ENCODE measurements around the gene ADGRB2.

Gene ADGRB2

DNA sequence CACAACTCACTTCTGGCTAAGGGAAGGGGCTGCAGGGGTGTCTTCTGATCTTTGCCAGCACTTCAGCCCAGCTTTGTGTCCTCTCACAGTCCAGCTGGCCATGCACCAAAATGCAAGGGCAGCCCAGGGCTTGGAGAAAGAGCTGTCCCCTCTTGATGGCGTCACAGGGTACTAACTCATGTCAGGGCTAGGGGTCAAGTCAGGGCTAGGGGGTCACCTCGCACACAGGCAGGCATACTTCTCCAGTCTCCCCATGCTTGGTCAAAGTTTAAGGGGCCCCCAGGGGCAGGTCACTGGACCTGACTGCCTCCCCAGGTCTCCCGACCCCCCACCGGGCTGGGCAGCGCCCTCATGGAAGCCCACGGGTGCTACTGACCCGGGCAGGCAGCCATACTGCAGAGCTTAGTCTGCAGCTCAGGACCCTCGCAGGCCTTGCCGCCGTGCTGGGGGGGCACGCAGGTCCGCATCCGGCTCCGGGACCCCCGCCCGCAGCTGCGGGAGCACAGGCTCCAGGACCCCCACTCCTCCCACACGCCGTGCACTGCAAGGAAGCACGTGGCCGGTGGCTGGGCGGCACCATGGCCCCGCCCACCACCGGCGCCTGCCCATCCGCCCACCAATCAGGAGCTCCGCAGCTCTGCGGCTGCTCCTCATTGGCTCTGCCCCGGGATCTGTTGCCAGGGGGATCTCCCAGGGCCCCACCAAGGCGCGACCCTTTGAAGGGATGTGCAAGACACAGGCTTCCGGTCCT is 21.5 kb downstream of the ADGRB2 start:
- peaks cover 26 to 31% of the 10 kb centered on the region in 2 donors for H3K4me1 ChIP-seq (ENCODE audit: control insufficient read depth in 1 of 2, insufficient read depth in 2 of 2, low read length in 2 of 2)
- no peaks in the 10 kb centered on the region for H3K36me3 ChIP-seq (ENCODE audit: control insufficient read depth in 1 of 2, insufficient read depth in 2 of 2, low read length in 2 of 2)
- no peaks in the 10 kb centered on the region for H3K9me3 ChIP-seq (ENCODE audit: control insufficient read depth in 1 of 2, low read length in 2 of 2)
- H3K27me3 ChIP-seq (ENCODE audit: control insufficient read depth in 1 of 2, insufficient read depth in 2 of 2, low read length in 2 of 2): no peaks in the 10 kb centered on the region
- no peak overlapping the region for H3K4me3 ChIP-seq (ENCODE audit: low read depth in 1 of 2, low read length in 2 of 2)
- H3K27ac ChIP-seq (ENCODE audit: low read depth, low read length): no peak overlapping the region
- no peak overlapping the region for H3K9ac ChIP-seq (ENCODE audit: low read depth in 1 of 2, low read length in 2 of 2)

DNA sequence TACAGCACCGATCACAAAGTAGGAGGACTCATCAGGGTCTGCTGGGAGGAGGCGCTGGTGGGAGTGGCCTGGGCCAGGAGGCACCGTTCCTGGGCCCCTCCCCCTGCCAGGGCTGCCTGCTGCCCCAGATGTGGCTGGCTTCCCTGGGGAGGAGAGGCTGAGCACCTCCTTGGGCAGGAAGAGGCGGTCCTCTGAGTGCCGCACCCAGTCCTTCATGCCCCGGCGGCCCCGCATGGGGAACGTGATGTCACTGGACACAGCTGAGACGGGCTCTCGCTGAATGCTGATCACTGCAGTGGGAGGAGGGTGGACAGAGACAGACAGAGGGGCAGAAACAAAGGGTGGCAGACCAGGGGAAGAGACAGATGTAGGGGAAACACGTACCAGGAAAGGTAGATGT is 24.8 kb downstream of the ADGRB2 start:
- Histone ChIP-seq H3K9ac (ENCODE audit: low read depth in 1 of 2, low read length in 2 of 2) (no peak overlapping the region), H3K27ac (ENCODE audit: low read depth, low read length) (no peak overlapping the region), H3K4me1 (ENCODE audit: control insufficient read depth in 1 of 2, insufficient read depth in 2 of 2, low read length in 2 of 2) (peaks cover 16 to 20% of the 10 kb centered on the region in 2 donors)

DNA sequence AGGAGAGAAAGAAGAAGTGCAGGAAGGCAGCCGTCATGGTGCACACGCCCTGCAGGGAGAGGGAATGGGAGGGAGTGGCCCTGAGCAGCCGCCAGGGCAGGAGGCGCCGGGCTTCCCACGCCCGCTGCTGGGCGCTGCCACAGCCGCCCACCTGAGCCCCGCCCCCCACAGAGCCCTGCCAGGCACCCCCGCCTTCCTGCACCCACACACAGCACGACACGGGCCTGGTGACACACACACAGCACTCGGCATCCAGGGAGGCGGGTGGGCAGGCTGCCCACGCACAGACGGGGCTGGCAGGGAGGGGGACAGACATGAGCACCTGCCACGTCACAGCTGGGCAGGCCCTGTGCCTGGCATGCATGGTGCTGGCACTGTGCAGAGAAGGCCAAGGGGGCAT is 27.5 kb downstream of the ADGRB2 start:
- Histone ChIP-seq H3K36me3 (ENCODE audit: control insufficient read depth in 1 of 2, insufficient read depth in 2 of 2, low read length in 2 of 2) (no peaks in the 10 kb centered on the region), H3K4me1 (ENCODE audit: control insufficient read depth in 1 of 2, insufficient read depth in 2 of 2, low read length in 2 of 2) (peaks cover 7 to 12% of the 10 kb centered on the region in 2 donors), H3K4me3 (ENCODE audit: low read depth in 1 of 2, low read length in 2 of 2) (no peak overlapping the region), H3K27ac (ENCODE audit: low read depth, low read length) (no peak overlapping the region), H3K27me3 (ENCODE audit: control insufficient read depth in 1 of 2, insufficient read depth in 2 of 2, low read length in 2 of 2) (no peaks in the 10 kb centered on the region), H3K9ac (ENCODE audit: low read depth in 1 of 2, low read length in 2 of 2) (no peak overlapping the region), H3K9me3 (ENCODE audit: control insufficient read depth in 1 of 2, low read length in 2 of 2) (no peaks in the 10 kb centered on the region)

More for the DNA sequence above, 24.8 kb downstream of the ADGRB2 start:
- no peak overlapping the region for H3K4me3 ChIP-seq (ENCODE audit: low read depth in 1 of 2, low read length in 2 of 2)
- no peaks in the 10 kb centered on the region for H3K9me3 ChIP-seq (ENCODE audit: control insufficient read depth in 1 of 2, low read length in 2 of 2)
- no peaks in the 10 kb centered on the region for H3K36me3 ChIP-seq (ENCODE audit: control insufficient read depth in 1 of 2, insufficient read depth in 2 of 2, low read length in 2 of 2)
- H3K27me3 ChIP-seq (ENCODE audit: control insufficient read depth in 1 of 2, insufficient read depth in 2 of 2, low read length in 2 of 2): no peaks in the 10 kb centered on the region

DNA sequence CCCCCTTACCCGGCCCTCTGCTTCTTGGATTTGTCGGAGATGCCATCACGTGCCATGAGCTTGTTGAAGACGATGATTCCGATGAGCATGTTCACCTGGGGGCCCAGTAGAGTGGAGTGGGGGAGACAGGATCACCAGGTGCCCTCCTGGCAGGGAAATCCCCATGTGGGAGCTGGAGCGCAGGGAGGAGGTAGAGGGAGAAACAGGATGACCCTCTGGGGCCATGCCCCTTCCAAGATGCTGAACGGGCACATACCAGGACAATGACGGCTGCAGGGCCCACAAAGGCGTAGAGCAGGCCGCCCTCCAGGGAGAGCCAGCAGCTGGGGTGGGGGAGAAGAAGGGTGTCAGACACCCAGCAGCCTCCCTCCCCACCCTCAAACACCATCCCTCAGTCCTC is 28.6 kb downstream of the ADGRB2 start:
- Histone ChIP-seq H3K4me1 (ENCODE audit: control insufficient read depth in 1 of 2, insufficient read depth in 2 of 2, low read length in 2 of 2) (peaks cover 7 to 12% of the 10 kb centered on the region in 2 donors), H3K9ac (ENCODE audit: low read depth in 1 of 2, low read length in 2 of 2) (no peak overlapping the region), H3K4me3 (ENCODE audit: low read depth in 1 of 2, low read length in 2 of 2) (no peak overlapping the region), H3K36me3 (ENCODE audit: control insufficient read depth in 1 of 2, insufficient read depth in 2 of 2, low read length in 2 of 2) (no peaks in the 10 kb centered on the region), H3K27me3 (ENCODE audit: control insufficient read depth in 1 of 2, insufficient read depth in 2 of 2, low read length in 2 of 2) (no peaks in the 10 kb centered on the region), H3K9me3 (ENCODE audit: control insufficient read depth in 1 of 2, low read length in 2 of 2) (no peaks in the 10 kb centered on the region), H3K27ac (ENCODE audit: low read depth, low read length) (no peak overlapping the region)

DNA sequence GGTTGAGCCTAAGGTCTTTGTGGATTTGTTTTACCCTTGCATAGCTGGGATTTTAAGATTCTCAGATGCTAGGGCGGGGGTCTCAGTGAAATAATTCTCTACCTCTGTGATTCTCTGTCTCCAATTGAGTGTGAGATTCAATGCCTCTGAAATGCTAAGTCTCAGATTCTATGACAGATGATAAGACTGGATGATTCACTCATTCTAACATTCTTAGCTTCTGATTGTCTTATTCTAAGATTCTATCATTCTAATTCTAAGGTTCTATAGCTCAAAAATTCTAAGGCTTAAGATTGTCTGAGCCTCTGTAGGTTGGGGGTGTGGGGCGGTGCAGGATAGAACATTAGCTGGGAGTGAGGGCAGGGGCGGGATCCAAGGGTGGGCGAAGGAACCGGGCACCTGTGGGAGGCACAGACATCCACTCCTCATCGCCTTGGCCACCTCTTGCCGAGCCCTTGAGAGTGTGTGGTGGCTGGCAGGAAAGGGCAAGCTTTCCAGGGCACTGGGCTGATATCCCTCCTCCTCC is 29.5 kb downstream of the ADGRB2 start:
- H3K4me3 ChIP-seq (ENCODE audit: low read depth in 1 of 2, low read length in 2 of 2): no peak overlapping the region
- no peak overlapping the region for H3K9ac ChIP-seq (ENCODE audit: low read depth in 1 of 2, low read length in 2 of 2)
- peaks cover 7 to 12% of the 10 kb centered on the region in 2 donors for H3K4me1 ChIP-seq (ENCODE audit: control insufficient read depth in 1 of 2, insufficient read depth in 2 of 2, low read length in 2 of 2)
- no peak overlapping the region for H3K27ac ChIP-seq (ENCODE audit: low read depth, low read length)
- H3K36me3 ChIP-seq (ENCODE audit: control insufficient read depth in 1 of 2, insufficient read depth in 2 of 2, low read length in 2 of 2): no peaks in the 10 kb centered on the region
- no peaks in the 10 kb centered on the region for H3K27me3 ChIP-seq (ENCODE audit: control insufficient read depth in 1 of 2, insufficient read depth in 2 of 2, low read length in 2 of 2)
- no peaks in the 10 kb centered on the region for H3K9me3 ChIP-seq (ENCODE audit: control insufficient read depth in 1 of 2, low read length in 2 of 2)

DNA sequence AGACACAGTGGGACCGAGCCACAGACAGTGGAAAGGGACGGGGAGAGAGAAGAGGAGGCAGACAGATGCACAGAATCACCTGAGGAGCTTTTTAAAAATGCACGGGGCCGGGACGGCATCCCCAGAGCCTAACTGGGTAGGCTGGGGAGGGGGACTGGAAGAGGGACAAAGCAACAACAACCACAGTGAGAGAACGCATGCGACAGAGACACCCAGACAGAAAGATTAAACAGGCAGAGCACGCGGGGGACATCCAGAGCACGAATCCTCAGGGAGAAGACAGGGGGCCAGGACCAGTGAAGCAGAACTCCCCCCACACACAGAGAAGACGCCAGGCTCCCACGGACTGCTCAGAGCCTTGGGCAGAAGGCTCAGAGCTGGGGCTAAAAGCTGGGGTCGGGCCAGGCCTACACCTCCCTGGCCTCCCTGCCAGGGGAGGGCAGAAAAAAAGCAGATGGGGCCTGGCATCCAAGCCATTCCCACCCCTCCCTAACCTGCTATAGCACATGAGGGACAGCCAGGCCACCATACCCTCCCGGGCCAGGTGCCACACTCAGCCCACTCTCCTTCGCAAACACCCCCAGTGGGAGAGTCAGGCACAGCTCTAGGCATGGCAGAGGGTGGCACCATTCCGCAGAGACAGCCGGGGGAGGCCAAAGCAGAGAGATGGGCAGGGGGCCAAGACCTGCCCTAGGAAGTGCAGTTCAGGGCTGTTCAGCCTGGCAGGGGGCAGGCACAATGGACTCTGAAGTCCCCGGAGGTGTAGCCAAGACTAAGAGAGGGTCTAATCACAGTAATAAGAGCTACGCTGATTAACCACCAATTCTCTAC is 30.5 kb downstream of the ADGRB2 start:
- H3K9me3 ChIP-seq (ENCODE audit: control insufficient read depth in 1 of 2, low read length in 2 of 2): no peaks in the 10 kb centered on the region
- no peaks in the 10 kb centered on the region for H3K36me3 ChIP-seq (ENCODE audit: control insufficient read depth in 1 of 2, insufficient read depth in 2 of 2, low read length in 2 of 2)
- no peak overlapping the region for H3K27ac ChIP-seq (ENCODE audit: low read depth, low read length)
- H3K27me3 ChIP-seq (ENCODE audit: control insufficient read depth in 1 of 2, insufficient read depth in 2 of 2, low read length in 2 of 2): no peaks in the 10 kb centered on the region
- H3K4me1 ChIP-seq (ENCODE audit: control insufficient read depth in 1 of 2, insufficient read depth in 2 of 2, low read length in 2 of 2): peaks cover 7 to 12% of the 10 kb centered on the region in 2 donors
- no peak overlapping the region for H3K4me3 ChIP-seq (ENCODE audit: low read depth in 1 of 2, low read length in 2 of 2)
- H3K9ac ChIP-seq (ENCODE audit: low read depth in 1 of 2, low read length in 2 of 2): no peak overlapping the region

DNA sequence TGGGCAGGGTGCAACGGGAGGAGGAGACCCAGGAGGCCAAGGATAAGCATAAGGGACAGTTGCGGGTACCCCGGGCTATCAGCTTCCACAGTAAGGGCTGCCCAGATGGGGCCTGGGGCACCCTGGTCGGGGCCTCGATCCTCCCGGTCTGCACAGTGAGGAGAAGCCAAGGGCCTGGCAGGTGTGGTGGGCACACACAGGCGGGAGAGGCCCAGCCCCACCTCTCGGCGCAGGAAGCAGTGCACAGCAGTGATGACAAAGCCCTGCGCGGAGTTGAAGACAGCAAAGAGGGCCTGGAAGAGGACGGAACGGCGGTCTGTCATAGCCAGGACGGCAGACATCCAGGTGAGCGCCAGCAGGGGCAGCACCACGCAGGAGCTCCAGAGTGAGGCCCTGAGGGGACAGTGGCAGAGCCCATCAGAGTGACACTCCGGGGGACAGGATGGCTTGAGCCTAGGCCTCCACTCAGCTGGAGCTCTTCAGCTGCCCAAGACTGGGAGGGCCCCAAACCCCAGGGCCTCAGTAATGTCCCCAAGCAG is 31.3 kb downstream of the ADGRB2 start:
- Histone ChIP-seq H3K27ac (ENCODE audit: low read depth, low read length) (no peak overlapping the region), H3K4me3 (ENCODE audit: low read depth in 1 of 2, low read length in 2 of 2) (no peak overlapping the region), H3K4me1 (ENCODE audit: control insufficient read depth in 1 of 2, insufficient read depth in 2 of 2, low read length in 2 of 2) (peaks cover 7 to 12% of the 10 kb centered on the region in 2 donors), H3K36me3 (ENCODE audit: control insufficient read depth in 1 of 2, insufficient read depth in 2 of 2, low read length in 2 of 2) (no peaks in the 10 kb centered on the region), H3K9me3 (ENCODE audit: control insufficient read depth in 1 of 2, low read length in 2 of 2) (no peaks in the 10 kb centered on the region), H3K27me3 (ENCODE audit: control insufficient read depth in 1 of 2, insufficient read depth in 2 of 2, low read length in 2 of 2) (no peaks in the 10 kb centered on the region), H3K9ac (ENCODE audit: low read depth in 1 of 2, low read length in 2 of 2) (no peak overlapping the region)

DNA sequence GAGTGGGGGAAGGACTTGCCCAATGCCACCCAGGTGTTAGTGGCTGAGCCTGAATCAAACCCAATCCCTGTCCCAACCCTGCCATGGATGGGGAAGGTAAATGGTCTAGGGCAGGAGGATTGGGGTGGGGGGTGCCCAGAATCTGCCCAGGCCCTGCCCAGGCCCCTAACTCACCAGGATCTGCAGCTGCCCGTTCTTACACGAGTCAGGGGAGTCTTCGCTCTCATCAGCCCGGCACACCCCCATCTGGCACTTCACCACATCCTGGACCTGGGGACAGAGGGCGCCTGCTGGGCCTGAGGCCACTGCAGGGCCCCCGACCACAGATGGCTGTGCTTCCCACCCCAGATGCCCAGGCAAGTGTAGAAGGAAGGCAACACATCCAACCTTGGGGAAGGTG is 31.8 kb downstream of the ADGRB2 start:
- Histone ChIP-seq H3K4me3 (ENCODE audit: low read depth in 1 of 2, low read length in 2 of 2) (no peak overlapping the region), H3K36me3 (ENCODE audit: control insufficient read depth in 1 of 2, insufficient read depth in 2 of 2, low read length in 2 of 2) (no peaks in the 10 kb centered on the region), H3K27me3 (ENCODE audit: control insufficient read depth in 1 of 2, insufficient read depth in 2 of 2, low read length in 2 of 2) (no peaks in the 10 kb centered on the region), H3K9ac (ENCODE audit: low read depth in 1 of 2, low read length in 2 of 2) (no peak overlapping the region), H3K4me1 (ENCODE audit: control insufficient read depth in 1 of 2, insufficient read depth in 2 of 2, low read length in 2 of 2) (peaks cover 7 to 12% of the 10 kb centered on the region in 2 donors), H3K9me3 (ENCODE audit: control insufficient read depth in 1 of 2, low read length in 2 of 2) (no peaks in the 10 kb centered on the region), H3K27ac (ENCODE audit: low read depth, low read length) (no peak overlapping the region)

DNA sequence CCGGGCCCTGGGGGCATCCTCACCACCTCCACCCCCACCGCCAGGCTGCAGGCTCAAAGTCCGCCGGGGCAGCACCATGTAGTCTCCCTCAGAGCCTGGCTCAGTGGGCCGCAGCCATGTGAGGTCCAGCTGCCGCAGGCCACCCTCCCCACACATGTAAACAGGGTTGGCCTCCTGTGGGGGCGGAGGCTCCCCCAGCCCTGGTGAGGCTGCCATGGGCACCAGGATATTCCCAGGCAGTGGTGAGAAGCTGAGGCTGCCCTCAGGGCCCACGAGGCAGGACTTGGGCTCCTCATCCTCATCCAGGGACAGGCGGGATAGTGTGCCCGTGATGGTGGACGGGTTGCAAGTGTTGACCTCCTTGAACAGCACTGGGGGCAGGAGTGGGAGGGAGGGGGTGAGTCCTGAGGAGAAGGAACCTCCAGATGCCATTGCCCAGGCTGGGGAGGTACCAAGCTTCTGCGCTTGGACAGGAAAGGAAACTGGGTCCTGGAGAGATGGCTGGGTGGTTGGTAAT is 33.0 kb downstream of the ADGRB2 start:
- Histone ChIP-seq H3K36me3 (ENCODE audit: control insufficient read depth in 1 of 2, insufficient read depth in 2 of 2, low read length in 2 of 2) (no peaks in the 10 kb centered on the region), H3K4me3 (ENCODE audit: low read depth in 1 of 2, low read length in 2 of 2) (no peak overlapping the region), H3K4me1 (ENCODE audit: control insufficient read depth in 1 of 2, insufficient read depth in 2 of 2, low read length in 2 of 2) (peaks cover 2 to 3% of the 10 kb centered on the region in 2 donors), H3K27ac (ENCODE audit: low read depth, low read length) (no peak overlapping the region), H3K9ac (ENCODE audit: low read depth in 1 of 2, low read length in 2 of 2) (no peak overlapping the region), H3K9me3 (ENCODE audit: control insufficient read depth in 1 of 2, low read length in 2 of 2) (no peaks in the 10 kb centered on the region), H3K27me3 (ENCODE audit: control insufficient read depth in 1 of 2, insufficient read depth in 2 of 2, low read length in 2 of 2) (no peaks in the 10 kb centered on the region)

All from duodenal mucosa (tissue), 2 donors.